Gastrocnemius medialis (tissue), 4 donors: ENCODE data around the gene TEX2.

Experiments used
- CTCF ChIP-seq, 5 experiments: fragments of 450-650 bp in 3 of 5; fragments of 200-600 bp in 2 of 5; sonication (generic) in 2 of 5; IDR thresholded peaks in 4 of 5; conservative IDR thresholded peaks in 1 of 5; 1 replicate in 4 of 5; 2 replicates in 1 of 5; pipeline ENCODE4 v1.5.1; 2016 to 2019; ENCODE audit warnings: antibody characterized with exemption in 5 of 5, mild to moderate bottlenecking in 3 of 5, moderate library complexity in 3 of 5
- POLR2A ChIP-seq, 2 donors: fragments of 450-650 bp; IDR thresholded peaks; one replicate each; pipeline ENCODE4 v1.6.1; 2017; ENCODE audit warnings: antibody characterized with exemption in 2 of 2, mild to moderate bottlenecking in 2 of 2, moderate library complexity in 2 of 2

- TF ChIP-seq POLR2A (IDR thresholded peaks at IDR 0.05): no peak
- TF ChIP-seq CTCF (IDR thresholded peaks at IDR 0.05 in 4 of 5, conservative IDR thresholded peaks at IDR 0.05 in 1 of 5): no peak
These were observed 19.7 kb downstream of the TEX2 start for GRCh38 chr17:64243340-64243739.
